Neuronal stem cell (in vitro differentiated cells): ENCODE data around the gene ABR.
A peak's percentile ranks its signal among the peaks of the same experiment; 100 is the strongest.

Experiments used
- DNase-seq: peaks from one replicate; pipeline ENCODE4 v3.0.0-alpha.2; 2013; ENCODE audit warnings: low spot score
- H2AFZ ChIP-seq: one replicate; pipeline ENCODE4 v1.6.1; 2013; ENCODE audit warnings: mild to moderate bottlenecking, low read length, inconsistent platforms
- H2AK5ac ChIP-seq: 2 replicates; pipeline ENCODE4 v1.6.1; 2013; ENCODE audit warnings: low read depth, mild to moderate bottlenecking, inconsistent platforms, low read length, moderate library complexity, mixed read lengths
- H2BK120ac ChIP-seq: 2 replicates; pipeline ENCODE4 v1.6.1; 2013; ENCODE audit warnings: low read depth, mild to moderate bottlenecking, inconsistent platforms, low read length, moderate library complexity, mixed read lengths
- H2BK12ac ChIP-seq: one replicate; pipeline ENCODE4 v1.6.1; 2013; ENCODE audit warnings: low read length, inconsistent platforms
- H2BK15ac ChIP-seq: 2 replicates; pipeline ENCODE4 v1.6.1; 2013; ENCODE audit warnings: mild to moderate bottlenecking, low read length, inconsistent platforms, mixed read lengths
- H2BK5ac ChIP-seq: one replicate; pipeline ENCODE4 v1.6.1; 2013; ENCODE audit warnings: inconsistent platforms, mild to moderate bottlenecking, low read length, moderate library complexity
- H3K14ac ChIP-seq: one replicate; pipeline ENCODE4 v1.6.1; 2013; ENCODE audit warnings: low read length, inconsistent platforms
- H3K18ac ChIP-seq: 2 replicates; pipeline ENCODE4 v1.6.1; 2013; ENCODE audit warnings: low read length, inconsistent platforms
- H3K23ac ChIP-seq: 2 replicates; pipeline ENCODE4 v1.6.1; 2013; ENCODE audit warnings: low read depth, mild to moderate bottlenecking, mixed read lengths, low read length, inconsistent platforms; ENCODE audit not compliant: poor library complexity
- H3K27ac ChIP-seq: replicated peaks from 3 replicates; pipeline ENCODE4 v1.5.1; 2013; ENCODE audit warnings: low read length, inconsistent platforms
- H3K27me3 ChIP-seq, 3 experiments: 2 replicates each; pipeline ENCODE4 v1.6.1; 2013; ENCODE audit warnings: low read length in 3 of 3, mild to moderate bottlenecking in 2 of 3, inconsistent platforms in 1 of 3, low read depth in 1 of 3, mixed read lengths in 1 of 3, moderate library complexity in 1 of 3; ENCODE audit not compliant: control insufficient read depth in 3 of 3, insufficient read depth in 3 of 3
- H3K36me3 ChIP-seq, 2 donors: replicated peaks in 1 of 2; 2 replicates each; pipeline ENCODE4 v1.6.1; 2013; ENCODE audit warnings: low read length in 2 of 2; ENCODE audit not compliant: control insufficient read depth in 2 of 2, insufficient read depth in 2 of 2
- H3K4ac ChIP-seq: 2 replicates; pipeline ENCODE4 v1.6.1; 2013; ENCODE audit warnings: inconsistent platforms, mild to moderate bottlenecking, low read length, moderate library complexity
- H3K4me1 ChIP-seq, 2 donors: 1 replicate in 1 of 2; 2 replicates in 1 of 2; pipeline ENCODE4 v1.6.1; 2013; ENCODE audit warnings: low read length in 2 of 2, low read depth in 1 of 2; ENCODE audit not compliant: control insufficient read depth in 2 of 2, insufficient read depth in 1 of 2
- H3K4me2 ChIP-seq: one replicate; pipeline ENCODE4 v1.6.1; 2013; ENCODE audit warnings: mild to moderate bottlenecking, low read length, inconsistent platforms; ENCODE audit not compliant: insufficient read depth, poor library complexity, severe bottlenecking
- H3K4me3 ChIP-seq, 2 donors: 2 replicates each; pipeline ENCODE4 v1.5.1; 2013; ENCODE audit warnings: low read length in 2 of 2, mild to moderate bottlenecking in 2 of 2, inconsistent platforms in 1 of 2, moderate library complexity in 1 of 2
- H3K79me1 ChIP-seq: one replicate; pipeline ENCODE4 v1.6.1; 2013; ENCODE audit warnings: low read depth, mild to moderate bottlenecking, inconsistent platforms, low read length, moderate library complexity
- H3K9ac ChIP-seq: one replicate; pipeline ENCODE4 v1.6.1; 2013; ENCODE audit warnings: mild to moderate bottlenecking, low read depth, low read length, inconsistent platforms; ENCODE audit not compliant: poor library complexity
- H3K9me3 ChIP-seq, 2 donors: replicated peaks in 1 of 2; 2 replicates each; pipeline versions ENCODE3 to v1.6.1; 2013; ENCODE audit warnings: low read length in 2 of 2, mild to moderate bottlenecking in 2 of 2, inconsistent platforms in 1 of 2, low read depth in 1 of 2, mixed read lengths in 1 of 2, moderate library complexity in 1 of 2; ENCODE audit not compliant: control insufficient read depth in 2 of 2, insufficient read depth in 1 of 2
- H4K8ac ChIP-seq: one replicate; pipeline ENCODE4 v1.6.1; 2013; ENCODE audit warnings: low read depth, mild to moderate bottlenecking, inconsistent platforms, low read length, moderate library complexity
- H4K91ac ChIP-seq: one replicate; pipeline ENCODE4 v1.6.1; 2013; ENCODE audit warnings: low read length, low read depth, mild to moderate bottlenecking, inconsistent platforms; ENCODE audit not compliant: poor library complexity
- WGBS, 2 donors: extraction: QIAGEN DNeasy Blood & Tissue Kit; methylation state at CpG; one replicate each; pipeline ENCODE4 v1.1.7; 2013; ENCODE audit warnings: missing lambda C conversion rate in 2 of 2, mixed read lengths in 1 of 2; ENCODE audit not compliant: insufficient read length in 2 of 2, insufficient replicate concordance in 1 of 2; ENCODE audit errors: extremely low coverage in 2 of 2; 5-methylcytosine and 5-hydroxymethylcytosine counted together

Gene ABR

DNA sequence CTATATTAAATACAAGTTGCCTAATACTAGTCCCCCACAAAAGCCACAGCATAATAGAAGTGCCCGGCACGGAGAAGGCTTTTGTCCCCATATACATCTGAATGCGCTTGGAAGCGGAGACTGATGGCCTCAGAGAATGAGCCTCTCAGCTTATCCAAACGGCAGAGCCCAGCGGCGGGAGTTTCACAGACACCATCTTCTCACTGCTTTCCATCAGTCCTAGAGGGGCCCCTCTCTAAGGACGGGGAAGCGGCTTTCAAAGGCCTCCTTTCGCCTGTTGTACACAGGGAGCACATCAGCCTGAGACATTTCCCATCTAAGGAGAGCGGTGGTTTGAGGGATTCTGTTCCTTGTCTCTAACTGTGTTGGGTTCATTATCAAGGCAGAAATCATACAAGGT, 217.1 kb downstream of the ABR start:
- H4K91ac ChIP-seq = no peak overlapping the region
- no peaks in the 10 kb centered on the region for H3K9me3 ChIP-seq
- no peak overlapping the region for H4K8ac ChIP-seq
- no peak overlapping the region for H2BK12ac ChIP-seq
- no peak overlapping the region for H3K4me3 ChIP-seq
- H3K27me3 ChIP-seq = no peaks in the 10 kb centered on the region
- no peak overlapping the region for H2BK120ac ChIP-seq
- no peak overlapping the region for H3K4ac ChIP-seq
- no peak overlapping the region for H3K18ac ChIP-seq
- no peak overlapping the region for H2BK15ac ChIP-seq
- H2AFZ ChIP-seq = no peak overlapping the region
- peaks cover 4% of the 10 kb centered on the region for H3K79me1 ChIP-seq
- peaks cover 2 to 44% of the 10 kb centered on the region in 2 donors for H3K36me3 ChIP-seq
- H3K23ac ChIP-seq = no peak overlapping the region
- WGBS, 2 donors = no CpG with 5 or more reads among the region's 11 CpGs
- H2BK5ac ChIP-seq = no peak overlapping the region
- H3K14ac ChIP-seq = no peak overlapping the region
- peak overlapping the region; percentile 46 for H3K9ac ChIP-seq
- no peak overlapping the region for H2AK5ac ChIP-seq
- peak overlapping the region; percentile 88 for H3K27ac ChIP-seq
- peaks cover 23 to 25% of the 10 kb centered on the region in 2 donors for H3K4me1 ChIP-seq
- H3K4me2 ChIP-seq = no peak overlapping the region
- DNase-seq = no peak

DNA sequence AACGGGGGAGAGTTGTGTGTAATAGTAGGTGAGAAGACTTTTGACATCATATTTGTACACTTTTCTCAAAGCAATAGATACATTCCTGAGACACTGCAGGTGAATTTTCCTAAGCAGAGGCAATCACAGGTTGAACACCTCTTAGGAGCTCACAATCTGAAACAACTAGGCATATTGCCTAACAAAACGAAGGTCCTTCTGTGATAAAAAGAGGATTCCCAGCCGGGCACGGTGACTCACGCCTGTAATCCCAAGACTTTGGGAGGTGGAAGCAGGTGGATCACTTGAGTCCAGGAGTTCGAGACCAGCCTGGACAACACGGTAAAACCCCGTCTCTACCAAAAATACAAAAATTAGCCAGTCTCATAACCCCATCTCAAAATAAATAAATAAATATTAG, 217.6 kb downstream of the ABR start:
- H3K4me2 ChIP-seq = no peak overlapping the region
- no peak for DNase-seq
- no peak overlapping the region for H3K14ac ChIP-seq
- H4K91ac ChIP-seq = no peak overlapping the region
- no peak overlapping the region for H3K18ac ChIP-seq
- H2BK15ac ChIP-seq = no peak overlapping the region
- H3K9me3 ChIP-seq = no peaks in the 10 kb centered on the region
- no peak overlapping the region for H3K9ac ChIP-seq
- H2BK5ac ChIP-seq = no peak overlapping the region
- H3K23ac ChIP-seq = no peak overlapping the region
- H3K27me3 ChIP-seq = no peaks in the 10 kb centered on the region
- no peak overlapping the region for H2AFZ ChIP-seq
- H3K36me3 ChIP-seq = peaks cover 3 to 45% of the 10 kb centered on the region in 2 donors
- H3K4me1 ChIP-seq = peaks cover 23 to 25% of the 10 kb centered on the region in 2 donors
- H2BK12ac ChIP-seq = no peak overlapping the region
- WGBS, 2 donors = no CpG with 5 or more reads among the region's 8 CpGs
- no peak overlapping the region for H3K27ac ChIP-seq
- no peak overlapping the region for H2AK5ac ChIP-seq
- no peak overlapping the region for H3K4me3 ChIP-seq
- no peak overlapping the region for H2BK120ac ChIP-seq
- no peak overlapping the region for H3K4ac ChIP-seq
- no peak overlapping the region for H4K8ac ChIP-seq
- peaks cover 4% of the 10 kb centered on the region for H3K79me1 ChIP-seq

DNA sequence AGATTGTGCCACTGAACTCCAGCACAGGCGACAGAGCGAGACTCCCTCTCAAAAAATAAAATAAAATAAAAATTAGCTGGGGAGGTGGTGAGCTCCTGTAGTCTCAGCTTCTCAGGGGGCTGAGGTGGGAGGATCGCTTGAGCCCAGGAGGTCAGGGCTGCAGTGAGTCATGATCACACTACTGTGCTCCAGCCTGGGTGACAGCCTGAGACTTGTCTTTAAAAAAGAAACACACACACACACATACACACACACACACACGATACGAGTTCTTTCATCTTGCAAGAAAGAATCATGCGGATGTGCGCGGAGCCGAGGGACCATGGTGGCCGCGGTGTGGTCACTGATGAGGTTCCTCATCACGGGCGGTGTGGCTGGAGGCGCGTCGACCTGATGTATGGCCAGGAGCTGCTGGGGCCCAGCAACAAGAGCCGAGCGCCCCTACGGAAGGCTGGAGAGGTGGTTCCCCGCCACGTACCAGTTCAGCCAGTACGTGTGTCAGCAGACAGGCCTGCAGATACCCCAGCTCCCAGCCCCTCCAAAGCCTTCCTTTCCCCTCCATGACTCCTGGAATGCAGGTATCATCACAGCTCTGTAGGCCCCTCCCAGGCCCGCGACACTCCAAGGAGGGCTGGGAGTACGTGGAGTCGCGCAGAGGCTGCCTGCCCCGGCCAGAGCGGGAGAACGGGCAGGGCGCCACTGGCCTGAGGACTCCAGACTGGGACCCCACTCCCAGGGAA, 220.9 kb downstream of the ABR start:
- Histone ChIP-seq H3K27me3 (no peaks in the 10 kb centered on the region), H2BK15ac (no peak overlapping the region), H3K4me2 (no peak overlapping the region), H3K23ac (no peak overlapping the region), H3K9ac (no peak overlapping the region), H2BK12ac (peak overlapping the region; percentile 30), H3K18ac (peak overlapping the region; percentile 90), H3K9me3 (no peaks in the 10 kb centered on the region), H3K4ac (no peak overlapping the region), H2AK5ac (peak overlapping the region; percentile 56), H3K4me3 (no peak overlapping the region), H3K27ac (no peak overlapping the region), H3K4me1 (peaks cover 12 to 15% of the 10 kb centered on the region in 2 donors), H3K36me3 (peaks cover 3 to 51% of the 10 kb centered on the region in 2 donors), H2BK120ac (no peak overlapping the region), H4K91ac (no peak overlapping the region), H3K79me1 (peaks cover 4% of the 10 kb centered on the region), H2AFZ (no peak overlapping the region), H4K8ac (no peak overlapping the region), H3K14ac (no peak overlapping the region), H2BK5ac (no peak overlapping the region)
- no peak for DNase-seq
- no CpG with 5 or more reads among the region's 31 CpGs for WGBS, 2 donors

GRCh38 chr17:957856-958421, 221.8 kb downstream of the ABR start:
- Histone ChIP-seq H3K4ac (no peak overlapping the region), H3K79me1 (peaks cover 7% of the 10 kb centered on the region), H3K36me3 (peaks cover 3 to 53% of the 10 kb centered on the region in 2 donors), H3K4me2 (no peak overlapping the region), H3K4me1 (peaks cover 7 to 11% of the 10 kb centered on the region in 2 donors), H2BK5ac (no peak overlapping the region), H3K9me3 (peaks cover 0 to under 1% of the 10 kb centered on the region in 2 donors), H3K23ac (no peak overlapping the region), H3K18ac (peak overlapping the region; percentile 55), H3K9ac (no peak overlapping the region), H4K91ac (no peak overlapping the region), H3K4me3 (no peak overlapping the region), H2BK15ac (no peak overlapping the region), H4K8ac (no peak overlapping the region), H2BK120ac (no peak overlapping the region), H2AK5ac (no peak overlapping the region), H3K27ac (no peak overlapping the region), H2BK12ac (no peak overlapping the region), H3K14ac (no peak overlapping the region), H3K27me3 (no peaks in the 10 kb centered on the region), H2AFZ (no peak overlapping the region)
- DNase-seq = no peak
- no CpG with 5 or more reads among the region's 20 CpGs for WGBS, 2 donors
